Skin of body (tissue), 1 donor: ENCODE data around the gene TMEM192. TPM values are rescaled to one million over a fixed set of nuclear protein-coding genes. Genes with fewer than 3 reads are reported as not detected.

Experiments used
- total RNA-seq: library from RNA; depleted of rRNA; stranded (reverse); fragments of >200 nt; gene quantifications from one replicate; pipeline ENCODE4 v1.2.3, GENCODE V29; 2014

TMEM192 gene
- total RNA-seq, 1 donor from 2014 or later, result 4.2 TPM

Other genes with a start within 250 kb of the TMEM192 start
- 0.69 TPM for gene APELA, start 235.7 kb downstream of the TMEM192 start, total RNA-seq
- 1.2 TPM for gene TRIM61, start 135.2 kb downstream of the TMEM192 start, total RNA-seq
- gene TRIM60, start 80.9 kb downstream of the TMEM192 start, total RNA-seq, result not detected
- not detected for gene TRIM75, start 59.0 kb downstream of the TMEM192 start, total RNA-seq
- 10.1 TPM for gene KLHL2, start 94.7 kb upstream of the TMEM192 start, total RNA-seq
- gene MSMO1, start 214.8 kb upstream of the TMEM192 start, total RNA-seq, result 176 TPM